Measurements from ENCODE around the gene ADAMTS17. TPM values are rescaled to one million over a fixed set of nuclear protein-coding genes. Genes with fewer than 3 reads are reported as not detected.

The ADAMTS17 gene
- total and polyA plus RNA-seq, 11 donors, result 0.30 to 2.4 (median 1.2) TPM

DNA sequence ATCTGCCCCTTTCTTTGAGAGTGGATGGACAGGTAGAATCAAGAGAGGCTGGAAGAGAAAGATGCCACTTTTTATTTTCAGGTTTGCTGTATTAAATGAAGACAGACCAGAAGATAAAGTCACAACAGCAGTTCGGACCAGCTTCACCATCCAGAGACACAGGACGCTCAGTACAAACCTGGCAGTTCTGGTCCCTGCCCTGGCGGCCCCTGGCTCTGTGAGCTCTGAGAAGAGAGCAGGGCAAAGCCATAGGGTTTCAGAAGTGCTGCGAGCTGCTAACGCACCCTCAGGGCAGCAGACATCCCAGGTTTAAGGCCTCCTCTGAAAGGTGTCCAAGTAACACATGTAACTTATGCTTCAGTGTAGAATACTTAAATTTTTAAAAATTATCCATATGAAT lies 216.8 kb downstream of the ADAMTS17 start:
- H3K27ac ChIP-seq, result peak overlapping the region in 7 of 12 donors; percentile 3 to 68 (median 51)
- H3K9me3 ChIP-seq, result peaks cover 0 to 28% (median 18%) of the 10 kb centered on the region in 12 donors
- no peak overlapping the region for H3K4me3 ChIP-seq
- TF ChIP-seq CTCF (IDR thresholded peaks at IDR 0.05) (no peak), POLR2A (IDR thresholded peaks at IDR 0.05) (no peak)
- ATAC-seq (no peak), DNase-seq (no peak)
- H3K36me3 ChIP-seq, result no peaks in the 10 kb centered on the region
- H3K4me1 ChIP-seq, result peaks cover 0 to 14% (median 0%) of the 10 kb centered on the region in 12 donors
- 94 to 95% (median 95%) methylated on average over 5 of the region's 5 CpGs for WGBS, 4 donors
- no peaks in the 10 kb centered on the region for H3K27me3 ChIP-seq
- intact Hi-C loops (cut with DNase I), result loop anchor here in 1 of 10 donors (10.0 kb wide), 1 partner anchor 160 kb away; no protein-coding TSS in a partner anchor

- no peak overlapping the region for H3K4me3 ChIP-seq
- H3K36me3 ChIP-seq, result no peaks in the 10 kb centered on the region
- H3K4me1 ChIP-seq, result peaks cover 0 to 14% (median 0%) of the 10 kb centered on the region in 12 donors
- DNase-seq (no peak), ATAC-seq (no peak)
- H3K27ac ChIP-seq, result no peak overlapping the region
- H3K27me3 ChIP-seq, result no peaks in the 10 kb centered on the region
- H3K9me3 ChIP-seq, result peaks cover 0 to 28% (median 18%) of the 10 kb centered on the region in 12 donors
- TF ChIP-seq CTCF (IDR thresholded peaks at IDR 0.05), result no peak
- TF ChIP-seq POLR2A (IDR thresholded peaks at IDR 0.05), result no peak
- intact Hi-C loops (cut with DNase I), result loop anchor here in 1 of 10 donors (10.0 kb wide), 1 partner anchor 160 kb away; no protein-coding TSS in a partner anchor
- 92 to 95% (median 95%) methylated on average over 14 of the region's 14 CpGs for WGBS, 4 donors
These were observed 217.4 kb downstream of the ADAMTS17 start for GRCh38 chr15:100124361-100124760.

DNA sequence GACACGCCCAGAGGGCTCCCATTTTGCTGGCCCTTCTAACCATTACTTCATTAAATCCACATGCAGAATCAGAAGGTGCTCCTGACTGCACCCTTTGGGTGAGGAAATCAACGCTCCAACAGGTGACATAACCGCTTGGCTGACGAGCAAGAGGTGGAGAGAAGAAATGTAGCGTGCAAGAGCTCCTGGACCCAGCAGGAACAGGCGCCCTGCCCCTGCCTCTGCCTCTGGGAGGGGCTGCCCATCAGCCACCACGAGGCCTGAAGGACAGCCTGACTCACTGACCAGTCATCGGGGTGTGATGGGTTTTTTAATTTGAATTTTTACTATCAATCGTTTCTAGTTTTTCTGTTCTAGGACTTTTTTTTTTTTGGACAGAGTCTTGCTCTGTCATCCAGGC lies 218.2 kb downstream of the ADAMTS17 start:
- no peaks in the 10 kb centered on the region for H3K36me3 ChIP-seq
- 86 to 92% (median 90%) methylated on average over 9 of the region's 9 CpGs for WGBS, 4 donors
- H3K27ac ChIP-seq, result no peak overlapping the region
- H3K4me1 ChIP-seq, result peaks cover 0 to 14% (median 0%) of the 10 kb centered on the region in 12 donors
- DNase-seq, result no peak
- TF ChIP-seq CTCF (IDR thresholded peaks at IDR 0.05) (no peak), POLR2A (IDR thresholded peaks at IDR 0.05) (no peak)
- no peak for ATAC-seq
- H3K9me3 ChIP-seq, result peaks cover 0 to 33% (median 18%) of the 10 kb centered on the region in 12 donors
- no peak overlapping the region for H3K4me3 ChIP-seq
- intact Hi-C loops (cut with DNase I), result loop anchor here in 1 of 10 donors (10.0 kb wide), 1 partner anchor 159 kb away; no protein-coding TSS in a partner anchor
- no peaks in the 10 kb centered on the region for H3K27me3 ChIP-seq

DNA sequence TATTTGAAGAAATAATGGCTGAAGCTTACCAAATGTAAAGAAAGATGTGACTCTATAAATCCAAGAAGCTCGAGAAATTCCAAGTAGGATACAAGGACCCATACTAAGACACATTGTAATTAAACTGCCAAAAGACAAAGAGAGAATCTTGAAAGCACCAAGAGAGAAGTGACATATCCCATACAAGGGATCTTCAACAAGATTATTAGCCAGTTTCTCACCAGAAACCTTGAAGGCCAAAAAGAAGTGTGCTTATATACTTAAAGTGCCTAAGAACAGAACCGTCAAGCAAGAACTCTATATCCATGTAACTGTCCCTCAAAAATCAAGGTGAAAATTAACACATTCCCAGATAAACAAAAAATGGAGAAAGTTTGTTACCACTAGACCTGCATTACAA lies 220.5 kb downstream of the ADAMTS17 start:
- Histone ChIP-seq H3K36me3 (no peaks in the 10 kb centered on the region), H3K9me3 (peaks cover 0 to 33% (median 18%) of the 10 kb centered on the region in 12 donors), H3K4me3 (no peak overlapping the region), H3K27me3 (no peaks in the 10 kb centered on the region), H3K4me1 (peaks cover 0 to 20% (median 7%) of the 10 kb centered on the region in 12 donors), H3K27ac (no peak overlapping the region)
- DNase-seq (no peak), ATAC-seq (no peak)
- no peak for TF ChIP-seq CTCF (IDR thresholded peaks at IDR 0.05)
- no peak for TF ChIP-seq POLR2A (IDR thresholded peaks at IDR 0.05)
- WGBS, 4 donors, result 91 to 95% (median 92%) methylated on average over 2 of the region's 2 CpGs
- intact Hi-C loops (cut with DNase I), result loop anchor here in 1 of 10 donors (10.0 kb wide), 1 partner anchor 156 kb away; no protein-coding TSS in a partner anchor

Measured in heart left ventricle (tissue), 16 donors.